ENCODE results near the gene DBP.

- no peak for TF ChIP-seq CTCF (conservative IDR thresholded peaks at IDR 0.05; ENCODE audit: low read length)
- TF ChIP-seq EZH2phosphoT487 (IDR thresholded peaks at IDR 0.05; ENCODE audit: borderline replicate concordance), result no peak
These were observed 46.2 kb downstream of the DBP start for GRCh38 chr19:48591021-48591420.

All from Loucy (cell line).